Measurements from ENCODE around the gene UBB. TPM values are rescaled to one million over a fixed set of nuclear protein-coding genes. Genes with fewer than 3 reads are reported as not detected.

Gene UBB
- total RNA-seq, 1 donor from 2014 or later = 1,410 TPM

- DNase-seq = peak; percentile 16
- Histone ChIP-seq H3K36me3 (no peaks in the 10 kb centered on the region), H3K27ac (no peak overlapping the region), H3K4me3 (no peak overlapping the region), H3K27me3 (no peaks in the 10 kb centered on the region), H3K4me1 (peaks cover 9% of the 10 kb centered on the region), H3K9me3 (no peaks in the 10 kb centered on the region)
- ATAC-seq = no peak
- intact Hi-C loops (cut with DNase I) = no loop called here
- TF ChIP-seq, protein P1, sequence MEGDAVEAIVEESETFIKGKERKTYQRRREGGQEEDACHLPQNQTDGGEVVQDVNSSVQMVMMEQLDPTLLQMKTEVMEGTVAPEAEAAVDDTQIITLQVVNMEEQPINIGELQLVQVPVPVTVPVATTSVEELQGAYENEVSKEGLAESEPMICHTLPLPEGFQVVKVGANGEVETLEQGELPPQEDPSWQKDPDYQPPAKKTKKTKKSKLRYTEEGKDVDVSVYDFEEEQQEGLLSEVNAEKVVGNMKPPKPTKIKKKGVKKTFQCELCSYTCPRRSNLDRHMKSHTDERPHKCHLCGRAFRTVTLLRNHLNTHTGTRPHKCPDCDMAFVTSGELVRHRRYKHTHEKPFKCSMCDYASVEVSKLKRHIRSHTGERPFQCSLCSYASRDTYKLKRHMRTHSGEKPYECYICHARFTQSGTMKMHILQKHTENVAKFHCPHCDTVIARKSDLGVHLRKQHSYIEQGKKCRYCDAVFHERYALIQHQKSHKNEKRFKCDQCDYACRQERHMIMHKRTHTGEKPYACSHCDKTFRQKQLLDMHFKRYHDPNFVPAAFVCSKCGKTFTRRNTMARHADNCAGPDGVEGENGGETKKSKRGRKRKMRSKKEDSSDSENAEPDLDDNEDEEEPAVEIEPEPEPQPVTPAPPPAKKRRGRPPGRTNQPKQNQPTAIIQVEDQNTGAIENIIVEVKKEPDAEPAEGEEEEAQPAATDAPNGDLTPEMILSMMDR (IDR thresholded peaks at IDR 0.05) = no peak
These were observed 19.0 kb upstream of the UBB start for GRCh38 chr17:16361874-16362273.

DNA sequence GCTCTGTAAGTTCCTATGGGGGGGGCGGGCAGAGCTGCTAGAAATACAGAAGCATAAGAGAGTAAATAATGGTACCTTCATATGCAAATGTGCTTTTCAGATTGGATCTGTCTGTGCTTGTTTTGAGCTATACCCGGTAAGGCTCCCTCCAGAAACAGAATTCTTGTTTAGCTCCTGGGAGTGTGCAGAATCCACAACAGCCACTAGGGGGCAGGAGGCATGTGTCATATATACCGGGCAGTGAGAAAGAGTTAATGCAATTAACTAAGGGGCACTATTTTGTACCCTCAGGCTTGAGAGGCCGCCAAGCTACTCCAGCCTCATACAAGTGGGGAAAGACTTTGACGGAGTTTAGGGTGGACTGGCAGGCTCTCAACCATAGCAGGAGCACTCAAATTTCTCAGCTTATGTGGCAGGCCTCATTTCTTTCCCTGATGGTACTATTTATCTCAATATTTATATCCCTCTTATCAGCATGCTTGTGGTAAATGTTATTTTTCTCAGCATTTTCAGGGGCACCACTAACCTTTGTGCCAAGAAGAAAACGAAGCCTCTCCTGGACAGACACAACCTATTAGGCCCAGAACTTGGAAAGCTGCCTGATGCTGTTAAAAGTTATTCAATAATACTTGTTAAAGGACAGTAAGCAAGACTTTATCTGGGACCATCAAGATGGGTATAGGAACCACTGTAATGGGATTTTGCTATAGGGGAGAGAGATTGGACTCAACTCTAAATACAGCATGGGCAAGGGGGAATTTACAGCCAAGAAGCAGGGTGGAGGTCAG lies 16.9 kb upstream of the UBB start:
- peaks cover 9% of the 10 kb centered on the region for H3K4me1 ChIP-seq
- H3K9me3 ChIP-seq = no peaks in the 10 kb centered on the region
- H3K27ac ChIP-seq = peak overlapping the region; percentile 24
- ATAC-seq = peak; percentile 96
- no peak overlapping the region for H3K4me3 ChIP-seq
- no peaks in the 10 kb centered on the region for H3K36me3 ChIP-seq
- TF ChIP-seq, protein P1 (IDR thresholded peaks at IDR 0.05) = peak; percentile 96
- peak; percentile 74 for DNase-seq
- intact Hi-C loops (cut with DNase I) = no loop called here
- no peaks in the 10 kb centered on the region for H3K27me3 ChIP-seq

DNA sequence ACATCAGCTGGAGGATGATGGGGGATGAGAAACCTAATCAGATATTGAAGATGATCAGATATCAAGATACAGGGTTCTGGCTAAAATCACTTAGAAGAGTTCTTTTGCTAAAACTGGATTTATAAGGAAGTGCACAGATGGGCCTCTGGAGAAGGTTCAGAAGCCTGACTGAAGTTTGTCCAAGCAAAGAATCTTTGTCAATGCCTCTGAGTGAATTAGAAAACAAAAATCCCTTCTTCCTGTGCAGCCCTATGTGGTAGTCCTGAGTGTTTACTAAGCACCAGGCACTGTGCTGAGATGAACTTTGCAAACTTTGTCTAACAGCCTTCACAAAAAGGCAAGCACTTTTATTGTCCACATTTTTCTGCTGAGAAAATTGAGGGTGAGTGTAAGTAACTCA lies 16.3 kb upstream of the UBB start:
- DNase-seq (no peak), ATAC-seq (no peak)
- Histone ChIP-seq H3K36me3 (no peaks in the 10 kb centered on the region), H3K27ac (peak overlapping the region; percentile 24), H3K4me1 (peaks cover 9% of the 10 kb centered on the region), H3K27me3 (no peaks in the 10 kb centered on the region), H3K9me3 (no peaks in the 10 kb centered on the region), H3K4me3 (no peak overlapping the region)
- TF ChIP-seq, protein P1 (IDR thresholded peaks at IDR 0.05) = no peak
- intact Hi-C loops (cut with DNase I) = no loop called here

DNA sequence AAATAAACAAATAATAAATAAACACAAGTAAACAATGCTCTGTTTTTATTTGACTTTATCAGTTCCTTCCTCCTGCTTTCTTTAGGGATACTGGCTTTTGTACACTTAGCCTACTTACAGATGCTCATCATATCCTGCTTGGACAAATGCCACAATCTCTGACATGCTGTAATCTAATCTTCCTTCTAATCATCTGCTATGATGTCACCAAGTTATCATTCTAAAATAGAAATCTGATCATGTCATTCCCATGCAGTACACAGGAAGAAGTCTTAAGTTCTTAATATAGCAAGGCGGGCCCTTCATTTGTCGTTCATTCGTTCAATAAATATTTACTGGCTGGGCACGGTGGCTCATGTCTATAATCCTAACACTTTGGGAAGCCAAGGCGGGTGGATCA lies 9.1 kb upstream of the UBB start:
- Histone ChIP-seq H3K27me3 (no peaks in the 10 kb centered on the region), H3K4me1 (peaks cover 14% of the 10 kb centered on the region), H3K36me3 (no peaks in the 10 kb centered on the region), H3K4me3 (no peak overlapping the region), H3K9me3 (no peaks in the 10 kb centered on the region), H3K27ac (no peak overlapping the region)
- intact Hi-C loops (cut with DNase I) = no loop called here
- DNase-seq (no peak), ATAC-seq (peak; percentile 20)
- TF ChIP-seq, protein P1 (IDR thresholded peaks at IDR 0.05) = no peak

DNA sequence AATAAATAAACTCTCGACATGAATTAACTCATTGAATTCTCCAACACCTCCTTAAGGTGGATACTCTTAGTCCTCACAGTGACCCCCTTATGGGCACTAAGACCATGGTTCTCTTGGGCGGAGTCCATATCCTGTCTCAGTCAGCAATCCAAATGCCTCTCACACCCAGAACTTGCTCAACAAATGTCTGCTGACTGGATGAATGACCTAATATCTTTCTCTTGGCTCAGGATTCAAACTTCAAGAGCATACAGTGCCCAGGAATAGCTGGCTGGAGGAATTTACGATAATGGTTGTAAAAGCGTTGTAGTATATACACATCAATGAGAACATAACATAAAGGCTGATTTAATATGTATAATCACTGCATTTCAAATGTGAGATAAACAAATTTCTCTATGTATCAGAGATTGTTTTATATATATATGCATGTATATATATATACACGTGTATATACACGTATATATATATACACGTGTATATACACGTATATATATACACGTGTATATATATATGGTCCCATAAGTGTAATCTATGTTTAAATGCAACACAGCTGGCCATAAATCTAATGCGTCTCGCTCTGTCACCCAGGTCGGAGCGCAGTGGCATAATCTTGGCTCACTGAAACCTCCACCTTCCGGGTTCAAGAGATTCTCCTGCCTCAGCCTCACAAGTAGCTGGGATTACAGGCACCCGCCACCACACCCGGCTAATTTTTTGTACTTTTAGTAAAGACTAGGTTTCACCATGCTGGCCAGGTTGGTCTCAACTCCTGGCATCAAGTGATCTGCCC lies 6.5 kb upstream of the UBB start:
- no peak for DNase-seq

More for the DNA sequence above, 6.5 kb upstream of the UBB start:
- Histone ChIP-seq H3K4me1 (peaks cover 18% of the 10 kb centered on the region), H3K36me3 (no peaks in the 10 kb centered on the region), H3K4me3 (no peak overlapping the region), H3K27me3 (no peaks in the 10 kb centered on the region), H3K27ac (peak overlapping the region; percentile 70), H3K9me3 (no peaks in the 10 kb centered on the region)
- peak; percentile 79 for ATAC-seq
- TF ChIP-seq, protein P1 (IDR thresholded peaks at IDR 0.05) = no peak
- intact Hi-C loops (cut with DNase I) = no loop called here
